Caco-2 (cell line): ENCODE data around the gene RGS2. TPM values are rescaled to one million over a fixed set of nuclear protein-coding genes. Genes with fewer than 3 reads are reported as not detected.

ENCODE experiments used
- BruUV-seq: library from RNA; stranded (reverse); fragments of 400-500 nt; replicated peaks from 2 replicates; lab custom pipeline; 2021; lab: Mats Ljungman, UMichigan
- CTCF ChIA-PET: fragments of 300-600 bp; sonication (Branson Sonifier 250); formaldehyde crosslinking; loops from one replicate; lab custom pipeline; 2022; ENCODE audit warnings: antibody characterized with exemption; lab: Charles Lee
- POLR2A ChIA-PET: fragments of 300-600 bp; sonication (Branson Sonifier 250); formaldehyde crosslinking; loops from one replicate; lab custom pipeline; 2022; ENCODE audit warnings: antibody characterized with exemption; lab: Charles Lee
- DNase-seq, 2 experiments: peaks; one replicate each; pipeline versions ENCODE4 v3.0.0 to v3.0.0-alpha.2; 2020 to 2022
- H3K27me3 ChIP-seq: replicated peaks from 2 replicates; pipeline ENCODE4 v1.6.0; 2011; ENCODE audit warnings: low read length; ENCODE audit not compliant: control insufficient read depth, insufficient read depth
- H3K36me3 ChIP-seq: 2 replicates; pipeline ENCODE4 v1.5.1; 2011; ENCODE audit warnings: low read length; ENCODE audit not compliant: control insufficient read depth, insufficient read depth
- H3K4me1 ChIP-seq: fragments of 250-450 bp; sonication (Bioruptor Pico); 2 replicates; pipeline ENCODE4 v1.5.1; 2020; ENCODE audit warnings: mild to moderate bottlenecking
- H3K4me3 ChIP-seq: 2 replicates; pipeline ENCODE4 v1.5.1; 2011; ENCODE audit warnings: low read depth, mild to moderate bottlenecking, control low read depth, low read length
- H3K9me3 ChIP-seq: fragments of 250-450 bp; sonication (Bioruptor Pico); 2 replicates; pipeline ENCODE4 v1.5.1; 2020; ENCODE audit warnings: mild to moderate bottlenecking, moderate library complexity
- H3K27ac Mint-ChIP-seq: one replicate; pipeline ENCODE4 v1.8.0; 2022; ENCODE audit warnings: mixed read lengths; ENCODE audit not compliant: unreplicated experiment
- H3K27me3 Mint-ChIP-seq: one replicate; pipeline ENCODE4 v1.8.0; 2022; ENCODE audit warnings: mixed read lengths; ENCODE audit not compliant: insufficient read depth, unreplicated experiment
- H3K36me3 Mint-ChIP-seq: one replicate; pipeline ENCODE4 v1.8.0; 2022; ENCODE audit warnings: mild to moderate bottlenecking, mixed read lengths; ENCODE audit not compliant: insufficient read depth, unreplicated experiment
- H3K4me1 Mint-ChIP-seq: one replicate; pipeline ENCODE4 v1.8.0; 2022; ENCODE audit warnings: low read depth, mixed read lengths; ENCODE audit not compliant: unreplicated experiment
- H3K4me3 Mint-ChIP-seq: one replicate; pipeline ENCODE4 v1.8.0; 2022; ENCODE audit warnings: mild to moderate bottlenecking, moderate library complexity, mixed read lengths; ENCODE audit not compliant: unreplicated experiment
- H3K9me3 Mint-ChIP-seq: one replicate; pipeline ENCODE4 v1.8.0; 2022; ENCODE audit warnings: mixed read lengths; ENCODE audit not compliant: unreplicated experiment
- CTCF ChIP-seq, 2 experiments: fragments of 200-600 bp in 1 of 2; IDR thresholded peaks; 1 replicate in 1 of 2; 2 replicates in 1 of 2; pipeline versions ENCODE4 v1.5.1 to v1.8.0; 2011 to 2022; ENCODE audit warnings: antibody characterized with exemption in 1 of 2, control low read depth in 1 of 2, inconsistent platforms in 1 of 2, low read depth in 1 of 2, low read length in 1 of 2, mild to moderate bottlenecking in 1 of 2, moderate library complexity in 1 of 2; ENCODE audit not compliant: insufficient read depth in 1 of 2, severe bottlenecking in 1 of 2, unreplicated experiment in 1 of 2
- intact Hi-C: fragments of 100-400 bp; cut with micrococcal nuclease; formaldehyde crosslinking; loops from one replicate; pipeline ENCODE4 v1.10.0; 2022; ENCODE audit not compliant: unreplicated experiment
- total RNA-seq: library from RNA; stranded (reverse); gene quantifications from 2 replicates; pipeline ENCODE4 v1.2.3, GENCODE V29; 2022

The RGS2 gene
- total RNA-seq, 1 experiment from 2014 or later, result 5.1 TPM

- intact Hi-C loops, result loop anchor here (1.0 to 5.0 kb wide), 6 partner anchors 71 to 336 kb away; partner anchors contain the start of genes RO60 and UCHL5
- no peaks in the 10 kb centered on the region for H3K4me1 ChIP-seq
- CTCF ChIA-PET, result interaction anchor here (0.8 to 2.3 kb wide), 3 partner anchors 190 to 211 kb away, joined by 3 to 17 read pairs (median 8); no protein-coding TSS in a partner anchor
- no peaks in the 10 kb centered on the region for H3K9me3 ChIP-seq
- no peaks in the 10 kb centered on the region; the same call in 1 of the 2 replicates for H3K36me3 ChIP-seq
- Mint-ChIP-seq H3K27ac (peak overlapping the region; percentile 90), H3K36me3 (peaks cover 14% of the 10 kb centered on the region), H3K4me1 (peaks cover 20% of the 10 kb centered on the region), H3K9me3 (no peaks in the 10 kb centered on the region), H3K27me3 (no peaks in the 10 kb centered on the region), H3K4me3 (peak overlapping the region; percentile 97)
- TF ChIP-seq CTCF (IDR thresholded peaks at IDR 0.05; ENCODE audit: insufficient read depth in 1 of 2, low read depth in 1 of 2, low read length in 1 of 2, severe bottlenecking in 1 of 2, unreplicated experiment in 1 of 2), result no peak
- H3K27me3 ChIP-seq, result no peaks in the 10 kb centered on the region
- no peak for DNase-seq
- POLR2A ChIA-PET, result interaction anchor here (0.6 to 1.0 kb wide), 2 partner anchors 16 to 211 kb away, joined by 3 to 4 read pairs; no protein-coding TSS in a partner anchor
- H3K4me3 ChIP-seq, result peak overlapping the region; percentile 49
- TSS peak; percentile 85 for BruUV-seq
These were observed 699 bp upstream of the RGS2 start for GRCh38 chr1:192808163-192808517.

GRCh38 chr1:192809307-192810252 lies 741 bp downstream of the RGS2 start:
- intact Hi-C loops, result loop anchor here (1.0 to 5.0 kb wide), 4 partner anchors 18 to 337 kb away; no protein-coding TSS in a partner anchor
- Histone ChIP-seq H3K27me3 (no peaks in the 10 kb centered on the region), H3K4me3 (peak overlapping the region; percentile 49), H3K36me3 (no peaks in the 10 kb centered on the region; the same call in 1 of the 2 replicates), H3K9me3 (no peaks in the 10 kb centered on the region), H3K4me1 (no peaks in the 10 kb centered on the region)
- H3K4me1 Mint-ChIP-seq, result peaks cover 20% of the 10 kb centered on the region
- TSS peak; percentile 84 for BruUV-seq
- H3K27ac Mint-ChIP-seq, result peak overlapping the region; percentile 90
- ChIA-PET POLR2A (interaction anchor here (0.5 to 1.0 kb wide), 2 partner anchors 130 to 261 kb away, joined by 4 read pairs; no protein-coding TSS in a partner anchor), CTCF (interaction anchor here (0.5 to 2.3 kb wide), 2 partner anchors 14 to 210 kb away, joined by 3 to 8 read pairs; no protein-coding TSS in a partner anchor)
- peak in 1 of 2 experiments; percentile 42 for DNase-seq
- H3K27me3 Mint-ChIP-seq, result no peaks in the 10 kb centered on the region
- peaks cover 14% of the 10 kb centered on the region for H3K36me3 Mint-ChIP-seq
- no peak for TF ChIP-seq CTCF (IDR thresholded peaks at IDR 0.05; ENCODE audit: insufficient read depth in 1 of 2, low read depth in 1 of 2, low read length in 1 of 2, severe bottlenecking in 1 of 2, unreplicated experiment in 1 of 2)
- H3K4me3 Mint-ChIP-seq, result peak overlapping the region; percentile 97
- H3K9me3 Mint-ChIP-seq, result no peaks in the 10 kb centered on the region

GRCh38 chr1:192810253-192810880 lies 1.5 kb downstream of the RGS2 start:
- H3K4me1 ChIP-seq, result no peaks in the 10 kb centered on the region
- peak overlapping the region; percentile 49 for H3K4me3 ChIP-seq
- BruUV-seq, result no TSS peak
- Mint-ChIP-seq H3K27me3 (no peaks in the 10 kb centered on the region), H3K4me3 (peak overlapping the region; percentile 97), H3K9me3 (no peaks in the 10 kb centered on the region), H3K27ac (peak overlapping the region; percentile 90), H3K36me3 (peaks cover 14% of the 10 kb centered on the region), H3K4me1 (peaks cover 20% of the 10 kb centered on the region)
- intact Hi-C loops, result loop anchor here (1.0 kb wide), 1 partner anchor 17 kb away; no protein-coding TSS in a partner anchor
- ChIA-PET POLR2A (interaction anchor here (1.0 kb wide), 1 partner anchor 129 kb away, joined by 4 read pairs; no protein-coding TSS in a partner anchor), CTCF (interaction anchor here (0.5 to 2.3 kb wide), 2 partner anchors 14 to 209 kb away, joined by 3 to 8 read pairs; no protein-coding TSS in a partner anchor)
- DNase-seq, result no peak
- H3K9me3 ChIP-seq, result no peaks in the 10 kb centered on the region
- H3K36me3 ChIP-seq, result no peaks in the 10 kb centered on the region; the same call in 1 of the 2 replicates
- no peaks in the 10 kb centered on the region for H3K27me3 ChIP-seq
- no peak for TF ChIP-seq CTCF (IDR thresholded peaks at IDR 0.05; ENCODE audit: insufficient read depth in 1 of 2, low read depth in 1 of 2, low read length in 1 of 2, severe bottlenecking in 1 of 2, unreplicated experiment in 1 of 2)
